ENCODE results near the gene C2orf80.
"Not testable (repeated sequence)": the region's sequence is repeated elsewhere in the genome, so short reads cannot be mapped to it uniquely, and the experiment has no call there.

GRCh38 chr2:208221873-208222272 lies 32.0 kb upstream of the C2orf80 start:
- not testable (repeated sequence) for TF ChIP-seq CTCF (conservative IDR thresholded peaks at IDR 0.05); EZH2 (IDR thresholded peaks at IDR 0.05; ENCODE audit: low read depth)

Data from PC-9 (cell line).